CD4-positive, alpha-beta T cell treated with Interleukin-6 at 100 ng/mL for 8 hours (primary cell): ENCODE data around the gene PDE3A.
"Not testable (repeated sequence)": the region's sequence is repeated elsewhere in the genome, so short reads cannot be mapped to it uniquely, and the experiment has no call there.

Source experiments
- DNase-seq: peaks from one replicate; pipeline ENCODE4 v3.0.0-alpha.2; 2020; ENCODE audit warnings: mixed read lengths, low spot score

PDE3A gene

GRCh38 chr12:20551742-20552442 is 183.6 kb downstream of the PDE3A start:
- DNase-seq, result not testable (repeated sequence)

- not testable (repeated sequence) for DNase-seq
Observed at GRCh38 chr12:20552586-20552985, 184.2 kb downstream of the PDE3A start.

GRCh38 chr12:20555015-20555414 is 186.7 kb downstream of the PDE3A start:
- no peak for DNase-seq

DNA sequence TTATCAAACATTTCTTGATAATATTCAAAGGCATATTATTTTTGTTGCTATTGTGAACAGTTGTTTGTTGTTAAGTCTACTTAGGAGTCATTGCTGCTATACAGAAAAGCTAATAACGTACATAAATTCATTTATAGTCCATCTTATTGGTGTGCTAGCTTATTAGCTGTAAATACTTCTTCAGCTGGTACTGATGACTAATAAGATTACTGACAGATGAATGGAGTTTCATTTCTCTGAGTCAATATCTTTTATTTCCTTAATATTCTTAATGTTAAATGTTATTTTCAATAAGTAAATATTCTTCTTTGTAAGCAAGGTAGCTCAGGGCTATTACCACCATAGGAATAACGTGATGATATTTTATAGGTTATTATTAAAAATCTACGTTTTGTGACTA is 187.4 kb downstream of the PDE3A start:
- no peak for DNase-seq

GRCh38 chr12:20557096-20557495 is 188.8 kb downstream of the PDE3A start:
- DNase-seq, result no peak

GRCh38 chr12:20560935-20561334 is 192.6 kb downstream of the PDE3A start:
- no peak for DNase-seq

DNA sequence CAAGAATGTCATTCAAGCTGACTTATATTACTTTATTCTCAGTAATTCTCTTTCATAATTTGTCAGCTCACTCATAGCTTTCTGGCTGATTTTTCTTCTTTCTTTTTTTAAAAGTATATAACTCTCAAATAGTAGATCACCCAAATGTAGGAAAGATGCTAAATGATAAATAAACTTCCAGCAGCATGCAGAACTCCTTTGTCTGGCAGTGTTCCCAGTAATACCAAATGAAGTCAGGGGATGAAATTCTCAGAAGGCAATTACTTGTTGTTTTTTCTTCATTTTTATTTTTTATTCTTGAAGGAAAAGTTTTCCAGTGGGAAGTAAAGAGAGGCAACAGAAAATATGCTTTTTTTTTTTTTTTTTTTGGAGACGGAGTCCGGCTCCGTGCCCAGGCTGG is 193.5 kb downstream of the PDE3A start:
- DNase-seq, result no peak

- no peak for DNase-seq
Observed at GRCh38 chr12:20567413-20567812, 199.1 kb downstream of the PDE3A start.

DNA sequence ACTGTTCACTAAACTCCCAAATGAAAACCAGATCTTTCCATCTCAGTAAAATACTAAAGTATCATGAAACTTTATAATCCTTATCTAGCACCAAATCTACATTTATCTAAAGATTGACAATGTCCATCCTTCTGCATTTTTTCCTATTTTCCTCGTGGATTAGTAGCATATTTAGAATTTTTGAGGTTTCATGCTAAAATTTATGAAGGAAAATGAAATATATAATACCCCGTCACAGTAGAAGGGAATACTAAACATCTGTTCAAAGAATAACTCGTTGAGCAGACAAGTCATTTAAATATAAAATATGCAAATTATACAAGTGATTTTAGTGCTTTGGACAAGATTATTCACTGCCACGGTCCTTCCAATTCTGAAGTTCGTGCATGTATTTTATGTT is 204.1 kb downstream of the PDE3A start:
- no peak for DNase-seq

- no peak for DNase-seq
Observed at GRCh38 chr12:20576528-20576927, 208.2 kb downstream of the PDE3A start.

DNA sequence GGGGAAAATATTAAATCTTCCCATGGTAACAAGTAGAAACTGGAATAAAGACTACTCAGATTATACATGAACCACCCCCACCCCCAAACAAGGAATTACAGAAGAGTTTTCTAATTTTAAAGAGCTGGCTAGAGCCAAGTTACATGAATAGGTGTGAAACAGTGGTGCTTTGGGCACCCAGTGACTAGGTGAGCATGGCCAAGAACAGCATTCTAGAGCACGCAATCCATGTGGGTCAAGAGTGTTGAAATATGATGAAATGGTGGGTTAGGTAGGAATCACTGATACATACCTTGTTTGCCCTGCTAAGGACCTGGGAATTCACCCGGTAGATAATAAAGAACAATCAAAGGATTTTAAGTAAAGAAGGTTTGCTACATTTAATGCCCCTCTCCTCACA is 208.7 kb downstream of the PDE3A start:
- no peak for DNase-seq

DNA sequence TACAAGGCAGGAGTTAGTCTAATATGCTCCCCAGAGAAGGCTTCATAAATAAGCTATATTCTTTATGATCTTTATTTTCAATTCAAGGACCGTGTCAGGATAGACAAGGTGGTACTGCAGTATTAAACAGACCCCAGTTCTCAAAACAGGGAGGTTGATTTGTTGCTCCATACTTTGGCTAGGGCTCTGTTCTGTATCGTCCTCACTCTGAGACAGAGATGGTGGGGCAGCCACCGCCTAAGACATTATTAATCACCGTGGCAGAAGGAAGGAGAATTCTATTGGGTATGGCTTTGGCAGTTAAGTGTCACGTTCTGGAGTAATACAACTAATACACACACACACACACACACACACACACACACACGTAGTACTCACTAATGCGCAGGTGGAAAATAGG is 209.8 kb downstream of the PDE3A start:
- DNase-seq, result no peak

DNA sequence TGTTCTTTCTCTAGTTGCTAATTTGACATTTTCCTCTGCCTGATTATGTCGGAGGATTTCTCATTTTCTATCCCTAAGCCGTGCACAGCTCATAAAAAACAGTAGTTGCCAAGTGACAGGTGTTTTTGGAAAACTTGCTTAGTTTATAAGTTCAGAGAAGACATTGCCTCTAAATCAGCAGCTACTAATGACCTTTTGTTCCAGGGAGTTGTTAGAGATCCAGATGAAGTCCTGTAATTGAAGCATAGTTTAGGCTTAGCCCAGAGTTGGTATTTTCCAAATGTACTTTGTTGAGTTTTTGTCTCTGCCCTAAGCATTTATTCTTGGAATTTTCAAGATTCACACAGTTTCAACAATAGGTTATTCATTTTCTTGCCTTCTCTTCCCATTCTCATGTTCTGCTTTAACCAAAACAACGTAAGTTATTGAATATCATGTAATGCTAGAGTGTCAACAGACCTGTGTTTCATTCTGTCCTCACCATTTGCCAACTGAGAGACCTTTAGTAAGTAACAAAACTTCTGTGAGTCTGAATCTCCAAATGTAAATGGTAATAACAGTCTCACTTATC is 216.8 kb downstream of the PDE3A start:
- no peak for DNase-seq

- no peak for DNase-seq
Observed at GRCh38 chr12:20585913-20586312, 217.6 kb downstream of the PDE3A start.

GRCh38 chr12:20588042-20588441 is 219.7 kb downstream of the PDE3A start:
- DNase-seq, result no peak

DNA sequence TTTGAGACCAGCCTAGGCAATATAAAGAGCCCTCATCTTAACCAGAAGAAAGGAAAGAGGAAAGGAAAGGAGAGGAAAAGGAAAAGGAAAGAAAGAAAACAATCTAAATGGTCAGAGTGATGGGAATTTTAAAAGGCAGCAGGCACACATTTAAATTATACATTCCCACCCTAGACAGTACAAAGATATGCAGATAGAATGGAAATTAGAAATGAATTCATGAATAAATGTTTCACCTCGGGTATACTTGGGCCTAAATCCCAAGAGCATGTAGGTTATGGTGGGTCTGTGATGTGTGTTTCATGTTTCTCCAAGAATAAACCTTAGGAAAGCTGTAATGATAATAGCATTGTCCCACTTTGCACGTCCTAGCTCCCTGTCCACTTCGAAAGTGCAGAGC is 222.2 kb downstream of the PDE3A start:
- no peak for DNase-seq

GRCh38 chr12:20592556-20592955 is 224.2 kb downstream of the PDE3A start:
- no peak for DNase-seq

DNA sequence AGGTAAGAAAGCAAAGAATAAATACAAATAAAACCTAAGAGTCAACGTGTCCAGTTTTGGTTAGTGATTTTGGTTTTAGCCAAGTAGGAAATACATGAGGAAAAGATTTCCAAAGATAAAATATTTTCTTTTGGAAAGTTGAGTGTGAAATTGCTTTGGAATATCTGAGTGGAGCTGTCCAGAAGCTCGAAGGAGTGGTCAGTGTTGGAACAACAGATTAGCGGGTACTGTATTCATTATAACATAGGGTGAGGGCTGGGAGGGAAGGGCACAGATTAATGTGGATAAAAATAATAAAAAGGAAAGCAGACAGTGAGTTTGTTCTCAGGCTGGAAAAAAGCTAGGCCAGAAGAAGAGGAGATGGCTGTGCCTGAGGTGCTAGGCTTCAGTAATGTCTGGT is 225.3 kb downstream of the PDE3A start:
- no peak for DNase-seq

GRCh38 chr12:20596061-20596460 is 227.7 kb downstream of the PDE3A start:
- DNase-seq, result no peak

DNA sequence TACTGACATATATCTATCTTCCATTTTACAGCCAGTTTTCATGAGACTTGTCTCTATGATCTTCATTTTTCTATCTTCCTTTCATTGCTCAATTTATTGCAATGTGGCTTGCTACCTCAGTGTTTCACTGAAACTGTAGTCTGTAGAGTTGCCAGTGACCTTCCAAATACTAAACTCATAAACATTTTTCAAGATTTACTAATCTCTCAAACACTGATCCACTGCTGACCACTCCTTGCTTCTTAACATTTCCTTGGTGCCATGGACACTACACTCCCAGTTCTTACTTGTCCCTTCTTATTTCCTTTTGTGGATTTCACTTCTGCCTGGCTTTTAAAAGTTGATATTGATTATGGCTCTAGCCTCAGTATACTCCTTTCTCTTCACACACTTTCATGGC is 231.4 kb downstream of the PDE3A start:
- no peak for DNase-seq

DNA sequence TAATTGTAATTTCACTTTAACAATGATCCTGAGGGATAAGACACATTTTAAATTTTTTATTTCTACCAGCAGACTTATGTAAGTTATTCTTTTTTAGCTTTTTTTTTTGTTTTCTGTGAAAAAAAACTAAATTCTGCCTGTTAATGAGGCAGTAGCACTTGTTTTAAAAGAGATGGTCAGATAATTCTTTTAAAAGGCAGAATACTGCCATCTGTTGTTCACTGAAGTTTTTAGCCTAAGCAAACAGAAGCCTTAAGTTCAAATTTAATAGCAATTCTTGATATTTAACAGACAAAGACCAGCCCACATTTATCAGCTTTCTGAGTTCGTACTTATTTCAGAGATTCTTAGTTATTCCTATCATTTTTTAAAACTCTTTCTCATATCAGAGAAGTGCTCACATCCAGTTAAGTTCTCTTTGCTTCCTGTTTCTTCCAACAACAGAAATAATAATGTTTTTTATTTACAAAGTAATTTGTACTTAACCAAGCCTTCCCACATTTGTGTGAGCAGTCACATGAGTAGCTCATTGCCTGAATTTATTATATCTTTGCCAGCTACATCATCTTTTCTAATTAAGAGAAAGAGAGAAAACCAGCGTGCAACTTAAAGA is 233.4 kb downstream of the PDE3A start:
- DNase-seq, result no peak

- no peak for DNase-seq
Observed at GRCh38 chr12:20602641-20603391, 234.5 kb downstream of the PDE3A start.
